NCI-H1417 (cell line): ENCODE data around the gene SLC25A33.

Source experiments
- DNase-seq, 3 experiments: peaks; one replicate each; lab custom pipeline; 2025; lab: John Stamatoyannopoulos, UW

SLC25A33 gene

GRCh38 chr1:9589144-9589718 lies 50.0 kb downstream of the SLC25A33 start:
- DNase-seq = peak; percentile 21 to 69 (median 59)

GRCh38 chr1:9589719-9590157 lies 50.5 kb downstream of the SLC25A33 start:
- DNase-seq = peak in 1 of 3 experiments; percentile 52

- peak in 2 of 3 experiments; percentile 13 to 24 for DNase-seq
Observed at GRCh38 chr1:9590201-9590600, 50.9 kb downstream of the SLC25A33 start.

GRCh38 chr1:9590945-9591668 lies 51.8 kb downstream of the SLC25A33 start:
- no peak for DNase-seq

- no peak for DNase-seq
Observed at GRCh38 chr1:9591669-9592509, 52.6 kb downstream of the SLC25A33 start.

- DNase-seq = no peak
Observed at GRCh38 chr1:9592510-9593075, 53.3 kb downstream of the SLC25A33 start.

GRCh38 chr1:9593147-9593491 lies 53.9 kb downstream of the SLC25A33 start:
- DNase-seq = no peak

- DNase-seq = peak; percentile 72 to 97 (median 94)
Observed at GRCh38 chr1:9593492-9594465, 54.5 kb downstream of the SLC25A33 start.

- DNase-seq = no peak
Observed at GRCh38 chr1:9594471-9595155, 55.3 kb downstream of the SLC25A33 start.

- DNase-seq = no peak
Observed at GRCh38 chr1:9595156-9595967, 56.1 kb downstream of the SLC25A33 start.

GRCh38 chr1:9595968-9596340 lies 56.7 kb downstream of the SLC25A33 start:
- DNase-seq = no peak

- peak in 2 of 3 experiments; percentile 7 to 29 for DNase-seq
Observed at GRCh38 chr1:9596415-9597123, 57.3 kb downstream of the SLC25A33 start.

- DNase-seq = no peak
Observed at GRCh38 chr1:9597361-9598315, 58.4 kb downstream of the SLC25A33 start.

GRCh38 chr1:9598316-9598700 lies 59.0 kb downstream of the SLC25A33 start:
- no peak for DNase-seq

- no peak for DNase-seq
Observed at GRCh38 chr1:9599741-9600140, 60.5 kb downstream of the SLC25A33 start.

- DNase-seq = peak in 1 of 3 experiments; percentile 3
Observed at GRCh38 chr1:9600861-9601834, 61.9 kb downstream of the SLC25A33 start.
